HG03108 (cell line): ENCODE results near the gene TNC.

Experiments
- ATAC-seq: cut with Tn5 transposase; IDR thresholded peaks from one replicate; pipeline ENCODE4 v1.9.1; 2021; ENCODE audit warnings: moderate library complexity; ENCODE audit not compliant: unreplicated experiment

TNC gene

DNA sequence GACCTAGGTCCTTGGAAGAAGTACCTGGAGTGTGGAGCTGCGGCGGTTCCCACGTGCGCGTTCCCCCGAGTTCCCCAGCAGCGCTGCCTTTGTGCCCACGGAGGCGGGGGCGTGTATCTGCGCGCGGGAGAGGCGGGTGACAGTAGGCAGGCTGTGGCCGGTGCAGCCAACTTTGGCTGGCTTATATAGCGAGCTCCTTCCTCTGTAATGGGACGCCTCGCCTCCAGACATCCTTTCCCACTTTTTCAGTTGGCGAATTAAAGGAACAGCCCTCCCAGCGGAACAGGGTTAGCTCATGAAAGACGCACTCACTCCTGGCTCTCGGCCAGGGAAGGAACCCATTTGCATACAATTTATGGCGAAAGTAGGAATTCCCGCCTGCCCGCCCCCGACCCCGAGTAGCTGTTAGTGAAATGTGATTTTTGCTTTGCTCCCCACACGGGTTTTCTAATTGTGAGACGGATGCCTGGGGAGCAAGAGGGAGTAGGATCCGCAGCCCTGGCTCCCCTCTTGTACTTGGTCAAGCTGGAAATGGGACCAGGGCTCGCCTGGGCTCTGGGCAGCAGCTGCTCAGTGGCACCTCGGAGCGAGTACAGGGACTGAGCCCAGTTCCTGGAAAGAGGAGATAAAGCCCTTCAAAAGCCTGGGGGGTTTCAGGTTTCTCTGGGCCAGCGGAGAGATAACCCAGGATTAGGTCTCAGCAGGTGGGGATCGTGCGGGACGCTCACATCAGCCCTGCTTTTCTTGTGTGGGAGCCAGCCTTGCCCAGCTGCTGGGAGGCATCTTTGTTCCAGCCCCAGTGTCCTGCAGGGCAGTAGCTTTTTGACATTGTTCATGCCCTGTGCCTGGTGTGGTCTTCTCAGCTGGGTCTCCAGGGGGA, at the start of gene TNC:
Gene TNC (minus strand): TSS at position 159 of the 880 bp plus-strand sequence. CDS start 27,139 bp downstream, outside the sequence.
- no peak for ATAC-seq

DNA sequence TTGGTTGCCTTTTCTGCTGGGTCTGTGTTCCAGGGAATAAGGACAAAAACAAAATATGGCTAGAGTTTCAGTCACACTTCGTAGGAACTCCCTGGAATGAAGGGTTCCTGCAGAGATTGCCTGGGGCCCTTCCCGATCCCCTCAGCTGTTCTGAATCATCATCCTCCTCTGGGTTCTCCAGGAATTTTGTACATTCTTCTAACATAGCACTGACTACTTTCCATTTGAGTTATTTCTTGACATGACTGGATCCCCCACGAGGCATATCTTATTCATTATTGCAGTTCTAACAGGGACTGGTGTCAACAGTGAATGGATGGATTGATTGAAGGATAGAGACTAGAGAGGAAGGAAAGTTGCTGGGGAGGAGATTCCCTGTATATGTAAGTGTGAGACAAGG, 49.2 kb upstream of the TNC start:
- ATAC-seq, result no peak

DNA sequence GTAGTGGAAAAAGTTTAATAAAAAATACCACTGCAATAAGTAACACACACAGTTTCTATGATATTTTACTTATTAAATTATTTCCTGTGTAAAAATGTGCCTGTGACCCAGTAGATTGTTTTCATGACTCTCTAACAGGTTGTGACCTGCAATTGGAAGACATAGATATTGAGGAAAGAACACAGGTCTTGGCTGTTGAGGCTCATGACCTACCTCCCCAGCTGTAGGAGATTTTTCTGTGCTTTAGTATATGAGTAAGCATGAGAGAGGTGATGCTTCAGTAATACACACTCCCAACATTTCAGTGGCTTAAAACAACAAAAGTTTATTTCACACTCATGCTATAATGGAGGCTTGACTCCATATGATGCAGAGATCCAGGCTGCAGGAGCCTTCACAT, 47.3 kb upstream of the TNC start:
- ATAC-seq, result no peak

DNA sequence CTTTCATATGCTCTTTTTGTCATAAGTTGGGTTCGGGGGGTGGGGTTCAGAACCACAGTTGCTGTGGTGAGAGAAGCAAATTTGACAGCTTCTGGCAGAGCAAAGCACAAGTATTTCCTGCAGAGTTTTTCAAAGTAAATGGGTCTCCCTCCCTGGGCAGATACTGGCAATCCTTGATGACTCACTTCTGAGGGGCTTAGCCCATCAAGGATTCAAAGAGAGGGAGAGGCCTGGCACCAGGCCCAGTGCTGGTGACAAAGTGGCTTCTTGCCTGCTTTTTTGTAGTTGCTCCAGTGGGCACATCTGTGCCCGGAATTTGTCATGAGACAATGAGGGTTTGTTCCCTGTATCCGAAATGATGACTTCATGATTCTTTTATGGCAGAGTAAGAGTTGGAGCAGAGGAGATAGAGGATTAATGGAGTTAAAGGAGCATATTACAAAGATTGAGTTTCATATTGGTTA, 46.6 kb upstream of the TNC start:
- ATAC-seq, result no peak

DNA sequence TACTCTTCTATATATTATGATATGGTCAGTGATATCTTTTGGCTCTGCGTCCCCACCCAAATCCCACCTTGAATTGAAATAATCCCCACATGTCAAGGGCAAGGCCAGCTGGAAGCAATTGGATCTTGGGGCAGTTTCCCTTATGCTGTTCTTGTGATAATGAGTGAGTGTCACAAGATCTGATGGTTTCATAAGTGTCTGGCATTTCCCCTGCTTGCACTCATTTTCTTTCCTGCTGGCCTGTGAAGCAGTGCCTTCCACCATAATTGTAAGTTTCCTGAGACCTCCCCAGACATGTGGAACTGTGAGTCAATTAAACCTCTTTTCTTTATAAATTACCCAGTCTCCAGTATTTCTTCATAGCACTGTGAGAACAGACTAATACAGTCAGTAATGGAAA, 45.0 kb upstream of the TNC start:
- no peak for ATAC-seq

DNA sequence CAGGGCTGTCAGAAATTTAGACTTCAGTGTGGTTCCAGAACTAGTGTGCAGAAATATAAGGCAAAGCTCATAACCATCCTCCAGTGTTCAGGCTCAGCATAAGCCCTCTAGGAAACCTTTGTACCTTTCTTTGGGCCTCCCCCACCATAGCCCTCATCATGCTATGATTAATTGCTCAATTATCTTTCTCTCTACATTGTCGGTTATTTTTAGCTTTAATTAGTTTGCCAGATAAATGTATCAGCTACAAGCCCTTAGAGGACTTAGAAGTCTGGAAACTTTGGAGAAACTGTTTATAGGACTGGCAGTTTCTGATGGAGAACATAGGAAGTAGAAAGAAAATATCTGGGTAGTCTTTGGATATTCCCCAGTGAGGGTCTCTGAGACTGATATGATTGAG, 43.5 kb upstream of the TNC start:
- no peak for ATAC-seq

DNA sequence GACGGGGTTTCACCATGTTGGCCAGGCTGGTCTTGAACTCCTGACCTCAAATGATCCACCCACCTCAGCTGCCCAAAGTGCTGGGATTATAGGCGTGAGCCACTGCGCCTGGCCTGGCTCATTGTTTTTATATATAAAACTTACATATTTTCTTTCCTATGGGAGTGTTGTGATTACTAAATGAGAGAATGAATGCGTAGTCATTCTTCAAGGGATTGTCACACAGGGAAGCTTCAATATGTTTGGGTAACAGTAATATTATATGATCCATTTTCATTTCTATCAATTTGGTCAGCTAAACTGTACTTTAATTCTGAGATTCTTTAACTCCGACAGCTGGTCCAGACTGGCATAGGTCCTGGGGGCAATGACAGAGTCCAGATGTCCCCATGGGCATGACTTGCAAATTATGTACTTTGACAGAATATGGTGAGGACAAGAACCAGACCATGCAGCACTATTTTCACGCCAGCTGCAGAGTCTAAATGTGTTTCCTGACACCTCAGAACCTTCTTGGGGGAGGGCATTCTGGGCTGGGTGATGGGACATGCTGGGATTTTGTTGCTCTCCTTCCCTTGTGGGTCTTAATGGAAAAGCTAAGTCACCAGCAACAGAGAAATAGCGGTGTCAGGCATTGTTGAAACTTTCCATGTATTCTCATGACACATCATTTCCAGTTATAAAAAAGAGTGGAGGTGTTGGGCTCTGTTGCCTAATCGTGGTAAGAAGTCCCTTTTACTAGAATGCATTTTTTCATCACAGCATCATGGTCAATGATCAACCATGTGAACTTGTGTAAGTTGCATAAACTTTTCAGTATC, 40.9 kb upstream of the TNC start:
- no peak for ATAC-seq

DNA sequence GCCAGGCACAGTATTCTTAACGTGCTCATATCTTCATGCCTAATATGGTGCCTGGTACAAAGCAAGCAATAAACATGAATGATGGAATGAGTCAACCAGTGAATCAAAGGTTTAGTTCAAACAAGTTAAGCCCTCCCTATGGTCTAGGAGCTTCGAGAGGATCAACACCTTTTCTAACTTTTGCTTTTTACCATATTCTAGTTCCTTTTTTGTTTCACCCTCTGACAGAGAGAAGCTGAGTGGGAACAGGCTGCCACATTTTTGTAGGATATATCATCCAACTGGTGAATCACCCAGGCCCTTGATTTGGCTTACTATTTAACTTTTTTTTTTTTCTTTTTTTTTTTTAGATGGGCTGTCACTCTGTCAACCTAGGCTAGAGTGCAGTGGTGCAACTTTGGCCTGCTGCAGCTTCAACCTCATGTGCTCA, 39.3 kb upstream of the TNC start:
- ATAC-seq, result no peak

DNA sequence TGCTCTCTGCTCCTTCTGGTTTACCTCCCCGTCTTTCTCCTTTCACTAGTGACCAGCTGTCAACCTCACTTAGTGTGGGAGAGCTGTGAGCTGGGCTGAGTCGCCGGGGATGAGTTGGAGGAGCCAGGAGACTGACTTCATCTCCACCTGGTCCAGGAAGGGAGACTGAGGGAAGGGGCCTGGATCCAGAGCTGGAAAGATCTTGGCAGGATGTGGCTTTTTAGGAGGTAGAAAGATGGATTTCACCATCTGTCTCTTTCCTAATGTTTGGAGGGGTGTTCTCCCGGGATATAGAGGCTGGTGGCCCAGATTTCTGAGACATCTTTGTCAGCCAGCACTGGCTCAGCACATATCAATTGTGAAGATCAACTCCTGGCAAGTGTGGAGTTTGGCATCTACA, 37.1 kb upstream of the TNC start:
- ATAC-seq, result no peak

DNA sequence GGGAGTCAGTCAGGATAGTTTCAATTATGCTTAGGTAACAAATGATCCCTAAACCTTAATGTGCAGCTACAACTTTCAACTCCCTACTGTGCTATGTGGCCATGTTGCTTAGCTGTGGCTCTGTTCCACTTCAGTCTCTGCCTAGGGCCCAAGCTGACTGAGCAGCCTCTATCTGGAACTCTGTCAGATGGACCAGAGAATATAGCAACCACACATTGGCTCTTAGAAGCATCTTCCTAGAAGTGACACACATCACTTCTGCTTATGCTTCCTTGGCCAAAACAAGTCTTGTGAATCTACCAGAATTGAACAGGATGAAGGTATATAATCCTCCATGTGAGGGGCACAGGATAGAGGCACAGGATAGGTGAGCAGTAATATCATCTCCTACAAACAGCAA, 36.7 kb upstream of the TNC start:
- no peak for ATAC-seq

DNA sequence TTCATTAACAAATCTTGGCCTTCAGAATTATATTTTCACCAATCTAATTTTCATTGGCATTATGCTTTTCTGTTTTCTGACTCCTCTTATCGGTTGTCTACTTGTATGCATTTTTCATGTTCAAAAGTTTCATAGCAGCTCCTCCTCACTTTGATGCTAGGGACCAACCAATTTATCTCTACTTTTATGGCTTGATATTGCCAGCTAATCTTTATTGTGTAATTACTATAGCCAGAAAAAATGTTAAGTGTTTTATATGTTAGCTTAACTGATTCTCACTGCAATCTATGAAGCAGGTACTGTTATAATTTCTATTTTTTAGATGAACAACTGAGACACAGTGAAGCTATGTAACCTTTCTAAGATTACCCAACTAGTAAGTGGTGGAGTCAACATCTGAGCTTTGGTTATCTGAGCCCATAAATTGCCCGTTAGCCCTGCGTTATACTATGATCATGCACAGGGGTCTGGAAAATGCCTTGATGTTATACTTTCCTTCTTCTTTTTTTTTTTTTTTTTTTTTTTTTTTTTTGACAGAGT, 34.4 kb upstream of the TNC start:
- no peak for ATAC-seq

DNA sequence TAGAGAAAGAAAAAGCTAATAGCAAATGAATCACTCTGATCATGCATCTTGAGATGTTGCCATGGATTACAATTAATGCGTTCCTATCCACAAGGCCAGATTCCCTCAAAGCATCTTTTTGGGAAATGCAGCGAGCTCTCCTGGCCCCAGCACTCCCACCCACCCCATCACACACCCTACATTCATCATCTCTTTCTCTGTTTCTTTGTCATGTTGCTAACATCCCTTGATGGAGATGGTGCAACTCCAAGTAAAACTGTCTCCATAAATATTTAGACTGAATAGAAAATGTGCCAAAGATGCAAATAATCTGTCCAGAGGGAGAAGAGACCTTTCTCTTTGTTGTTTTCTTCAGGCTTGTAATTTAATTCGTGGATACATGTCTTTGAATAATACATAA, 30.8 kb upstream of the TNC start:
- ATAC-seq, result no peak

DNA sequence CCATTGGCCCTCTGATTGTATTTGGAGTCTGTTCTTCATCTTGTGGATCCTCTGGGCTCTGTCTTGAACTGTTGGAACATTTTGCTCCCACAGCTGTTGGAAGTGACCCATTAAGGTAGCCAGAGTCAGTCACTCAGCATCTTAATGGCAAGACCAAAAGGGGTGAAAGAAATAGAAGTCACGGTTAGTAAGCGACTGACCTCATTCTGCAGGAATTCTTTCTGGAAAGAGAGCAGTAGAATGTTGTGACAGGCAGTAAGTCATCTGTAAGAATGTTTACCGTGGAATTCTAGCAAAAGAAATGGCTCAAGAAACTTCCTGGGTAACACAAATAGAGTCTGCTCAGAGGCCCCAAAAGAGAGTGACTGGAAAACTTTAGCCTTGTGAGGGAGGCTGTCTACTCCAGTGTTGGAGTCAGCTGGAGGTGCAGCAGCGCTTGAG, 28.6 kb upstream of the TNC start:
- ATAC-seq, result no peak

DNA sequence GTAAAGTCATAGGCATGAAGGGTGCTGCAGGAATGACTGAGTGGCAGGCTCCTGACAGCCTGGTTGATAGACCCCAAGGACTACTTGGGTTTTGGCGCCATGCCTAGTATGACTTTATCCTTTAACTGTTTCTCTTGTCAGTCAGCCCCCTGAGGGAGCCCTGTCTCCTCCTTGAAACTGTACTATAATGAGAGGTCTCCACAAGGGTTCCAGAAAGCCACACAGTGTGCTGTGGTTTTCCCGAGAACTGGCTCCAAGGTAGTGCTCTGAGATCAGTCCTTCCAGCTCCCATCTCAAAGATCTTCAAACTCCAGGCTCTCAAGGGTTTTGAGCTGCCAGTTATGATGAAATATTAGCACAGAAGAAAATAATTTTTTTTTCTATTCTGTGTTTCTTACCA, 26.7 kb upstream of the TNC start:
- ATAC-seq, result no peak

DNA sequence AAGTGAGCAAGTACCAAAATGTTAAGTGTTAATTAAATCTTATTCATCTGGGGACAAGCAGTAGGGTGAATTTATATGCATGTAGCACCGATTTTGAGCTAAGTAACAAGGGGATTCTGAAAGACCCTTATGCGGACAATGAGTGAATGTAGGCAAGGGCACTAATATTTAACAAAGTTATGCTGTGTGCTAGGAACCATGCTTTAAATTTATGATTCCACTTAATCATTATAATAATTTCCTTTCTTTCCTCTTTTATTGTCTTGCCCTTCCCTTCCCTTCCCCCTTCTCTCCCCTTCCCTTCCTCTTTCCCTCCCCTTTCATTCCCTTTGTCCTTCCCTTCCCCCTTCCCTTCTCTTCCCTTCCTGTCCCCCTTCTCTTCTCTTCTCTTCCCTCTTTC, 25.7 kb upstream of the TNC start:
- ATAC-seq, result no peak

DNA sequence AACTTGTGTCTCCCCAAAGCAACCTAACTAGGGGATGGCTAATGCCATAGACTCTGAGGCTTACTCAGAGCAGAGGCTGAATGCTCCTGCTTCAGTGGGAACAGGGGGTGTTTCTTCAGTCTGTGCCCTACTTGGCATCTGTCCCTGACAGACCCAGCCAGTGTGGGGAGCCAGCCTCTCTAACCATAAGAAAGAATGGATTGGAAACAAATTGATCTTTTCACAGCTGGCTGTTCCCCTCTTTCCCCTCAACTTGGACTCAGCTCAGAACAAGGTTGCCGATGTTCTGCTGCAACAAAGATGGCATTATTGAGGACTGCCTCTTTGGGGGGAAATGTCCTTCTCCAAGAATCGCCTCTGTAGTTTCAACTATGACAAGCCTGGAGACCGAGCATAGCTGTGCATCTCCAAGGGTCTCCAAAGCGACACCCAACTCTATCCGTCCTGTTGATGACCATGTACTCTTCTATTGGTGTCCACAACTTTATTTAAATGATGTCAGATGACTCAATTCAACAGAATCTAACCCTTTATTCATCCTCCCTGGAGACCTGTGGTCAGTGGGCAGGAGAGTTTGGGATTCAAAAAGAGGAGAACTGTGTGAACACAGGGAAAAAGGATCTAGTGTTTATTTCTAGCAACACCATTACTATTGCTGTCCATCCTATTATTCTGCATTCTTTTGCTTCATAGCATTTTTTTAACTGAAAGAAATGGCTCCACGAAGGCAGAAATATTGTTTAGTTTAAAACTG, 24.7 kb upstream of the TNC start:
- ATAC-seq, result no peak

DNA sequence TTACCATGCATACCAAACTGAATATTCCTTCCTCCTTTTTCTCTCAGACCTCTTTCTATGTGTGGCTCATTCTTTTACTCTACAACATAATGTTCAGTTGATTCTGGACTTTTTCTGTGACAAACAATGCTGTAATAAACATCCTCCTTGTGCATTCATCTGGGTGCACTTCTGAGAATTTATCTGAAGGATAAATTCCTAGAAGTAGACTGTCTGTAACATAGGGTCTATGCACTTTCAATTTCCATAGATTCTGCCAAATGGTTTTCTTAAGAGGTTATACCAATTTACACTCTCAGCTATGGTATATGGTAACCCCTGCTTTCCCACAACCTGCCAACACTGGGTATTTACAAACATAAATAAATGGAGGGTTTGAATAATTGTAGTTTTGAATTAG, 24.1 kb upstream of the TNC start:
- no peak for ATAC-seq

DNA sequence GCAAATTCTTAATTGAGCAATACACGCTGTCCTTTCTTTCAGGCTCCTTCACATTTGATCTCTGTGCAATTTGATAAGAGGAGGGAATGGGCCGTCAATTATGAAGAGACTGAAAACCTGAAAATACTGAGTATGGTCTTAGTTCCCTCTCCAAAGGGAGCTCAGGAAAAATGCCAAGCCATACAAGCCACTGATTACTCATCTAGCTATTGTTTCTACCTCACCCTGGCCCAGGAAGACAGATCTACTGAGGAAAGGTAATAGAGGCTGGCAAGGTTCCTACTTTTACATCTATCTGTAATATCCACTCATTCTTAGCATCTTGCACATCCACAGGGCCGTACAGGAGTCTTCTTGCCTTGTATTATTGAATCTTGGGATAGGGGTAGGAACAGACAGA, 23.7 kb upstream of the TNC start:
- no peak for ATAC-seq

DNA sequence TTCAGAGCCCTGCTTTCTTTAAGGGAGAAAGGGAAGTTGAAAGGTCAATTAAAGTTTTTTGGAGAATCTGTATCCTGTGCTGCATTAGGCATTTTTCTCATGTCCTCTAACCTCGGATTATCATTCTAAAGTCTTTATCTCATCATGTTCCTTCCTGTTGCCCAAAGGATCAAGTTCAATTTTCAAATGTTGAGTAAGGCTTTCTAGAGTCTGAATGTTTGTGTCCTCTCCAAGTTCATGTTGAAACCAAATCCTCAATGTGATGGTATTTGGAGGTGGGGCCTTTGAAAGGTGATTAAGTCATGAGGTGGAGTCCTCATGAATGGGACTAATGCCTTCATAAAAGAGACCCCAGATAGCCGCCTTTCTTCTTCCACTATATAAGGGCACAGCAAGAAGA, 20.2 kb upstream of the TNC start:
- ATAC-seq, result no peak

DNA sequence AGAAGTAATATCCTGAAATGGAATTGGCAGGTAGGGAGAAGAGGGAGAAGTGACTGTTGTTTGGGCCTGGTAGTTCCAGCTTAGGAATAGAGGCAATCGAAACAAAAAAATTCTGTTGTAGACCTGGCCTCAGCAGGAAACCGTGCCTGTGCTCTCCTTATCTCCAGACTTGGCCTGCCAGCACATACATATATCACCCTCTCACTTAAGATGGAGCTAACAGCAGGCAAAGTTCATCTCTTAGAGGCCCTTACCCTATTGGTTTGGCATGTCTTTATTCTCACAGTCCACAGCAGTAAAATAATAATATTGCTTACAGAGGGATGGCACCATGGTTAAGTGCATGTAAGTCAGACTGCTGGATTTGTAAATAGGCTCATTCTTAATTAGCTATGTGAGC, 19.6 kb upstream of the TNC start:
- no peak for ATAC-seq
